ENCODE measurements around the gene ELMO1. TPM values are rescaled to one million over a fixed set of nuclear protein-coding genes. Genes with fewer than 3 reads are reported as not detected.
A peak's percentile ranks its signal among the peaks of the same experiment; 100 is the strongest.

ELMO1 gene
- total and polyA plus RNA-seq, 10 of the 15 experiments (the other 5 are each of a cell fraction or from before 2014, with no cell fraction given) = 22.6 to 85.9 (median 56.6) TPM

GRCh38 chr7:37336259-37336658, 112.4 kb downstream of the ELMO1 start:
- Histone ChIP-seq H3K4me1 (ENCODE audit: control insufficient read depth, insufficient read depth, low read length) (peaks cover 24% of the 10 kb centered on the region), H3K27me3 (replicated peaks in 1 of 2; ENCODE audit: control insufficient read depth in 2 of 2, insufficient read depth in 2 of 2, low read length in 1 of 2) (no peaks in the 10 kb centered on the region), H3K79me2 (ENCODE audit: control insufficient read depth, insufficient read depth, low read length) (peaks cover 75% of the 10 kb centered on the region), H3K27ac (ENCODE audit: control insufficient read depth, insufficient read depth) (peak overlapping the region; percentile 90), H3K36me3 (ENCODE audit: control insufficient read depth in 2 of 2, insufficient read depth in 2 of 2, low read length in 1 of 2) (no peaks in the 10 kb centered on the region; a peak in 2 of 4 replicates), H3K4me3 (no peak overlapping the region; the same call in 1 of the 2 replicates), H2AFZ (ENCODE audit: control insufficient read depth, low read depth, low read length) (peak overlapping the region; percentile 51; the same call in 1 of the 2 replicates), H3K4me2 (ENCODE audit: control insufficient read depth, insufficient read depth) (peak overlapping the region; percentile 86), H3K9me3 (replicated peaks; ENCODE audit: control insufficient read depth, insufficient read depth, low read length) (no peaks in the 10 kb centered on the region; the same call in 1 of the 3 replicates), H4K20me1 (ENCODE audit: control insufficient read depth, insufficient read depth) (no peaks in the 10 kb centered on the region), H3K9ac (ENCODE audit: control insufficient read depth, insufficient read depth, low read length) (peak overlapping the region; percentile 57)
- ChIA-PET POLR2A (interaction anchor here (1.4 kb wide), 1 partner anchor 10 kb away, joined by 3 read pairs; no protein-coding TSS in a partner anchor), SMC1A (ENCODE audit: uncharacterized antibody, unreplicated experiment) (interaction anchor here (0.6 to 4.9 kb wide), 4 partner anchors 8 to 124 kb away, joined by 3 to 26 read pairs (median 4); no protein-coding TSS in a partner anchor), RAD21 (ENCODE audit: unreplicated experiment) (interaction anchor here (1.5 kb wide), 1 partner anchor 52 kb away, joined by 5 read pairs; no protein-coding TSS in a partner anchor), CTCF (interaction anchor here (0.6 to 4.8 kb wide), 5 partner anchors 17 to 128 kb away, joined by 3 to 40 read pairs (median 4); no protein-coding TSS in a partner anchor)
- intact Hi-C loops (cut with micrococcal nuclease; ENCODE audit: unreplicated experiment) (no loop called here), in situ Hi-C loops (cut with MboI) (no loop called here)
- DNase-seq (ENCODE audit: low read depth, low spot score) (peak; percentile 94), FAIRE-seq (peak; percentile 97), ATAC-seq (peak; percentile 85)
- BruUV-seq (replicated peaks) = no TSS peak
- 1% methylated on average over 5 of the region's 5 CpGs for WGBS (ENCODE audit: insufficient coverage, insufficient replicate concordance, low lambda C conversion rate, missing lambda C conversion rate)
- TF ChIP-seq BCL3 (IDR thresholded peaks at IDR 0.05; ENCODE audit: borderline replicate concordance, insufficient read depth, low read depth, low read length, poor library complexity, severe bottlenecking) (peak; percentile 56), CBFB (IDR thresholded peaks at IDR 0.05; ENCODE audit: low read depth) (peak; percentile 72; the same call in 1 of the 2 replicates), SPI1 (IDR thresholded peaks at IDR 0.05; ENCODE audit: borderline replicate concordance, insufficient read depth, low read depth, low read length) (peak; percentile 82), STAT1 (conservative IDR thresholded peaks at IDR 0.05) (no peak), ZBED1 (IDR thresholded peaks at IDR 0.05; ENCODE audit: borderline replicate concordance) (no peak), PAX5 (IDR thresholded peaks at IDR 0.05; ENCODE audit: borderline replicate concordance, low read depth, low read length) (peak; percentile 64; the same call in 1 of the 2 replicates), ZBTB40 (IDR thresholded peaks at IDR 0.05; ENCODE audit: borderline replicate concordance) (no peak), TARDBP (IDR thresholded peaks at IDR 0.05; ENCODE audit: borderline replicate concordance) (no peak), TAF1 (IDR thresholded peaks at IDR 0.05; ENCODE audit: borderline replicate concordance, low read depth, low read length) (no peak), SREBF2 (IDR thresholded peaks at IDR 0.05; ENCODE audit: low read length) (no peak), FOS (IDR thresholded peaks at IDR 0.05; ENCODE audit: borderline replicate concordance, extremely low read depth, insufficient read length) (no peak), TCF3 (IDR thresholded peaks at IDR 0.05; ENCODE audit: borderline replicate concordance, insufficient read depth, low read depth, low read length) (no peak), SIN3A (IDR thresholded peaks at IDR 0.05; ENCODE audit: low read depth, low read length) (no peak), E2F4 (IDR thresholded peaks at IDR 0.05; ENCODE audit: low read depth, low read length) (no peak), NRF1 (conservative IDR thresholded peaks at IDR 0.05; ENCODE audit: low read depth, low read length) (no peak), CREM (IDR thresholded peaks at IDR 0.05; ENCODE audit: low read depth) (peak; percentile 91), NFYB (IDR thresholded peaks at IDR 0.05; ENCODE audit: insufficient read depth, low read depth, low read length) (no peak), ZNF207 (IDR thresholded peaks at IDR 0.05; ENCODE audit: borderline replicate concordance) (no peak), CBX5 (IDR thresholded peaks at IDR 0.05; ENCODE audit: low read depth) (peak; percentile 39; the same call in 1 of the 2 replicates)

Measured in GM12878 (cell line).